Stimulated activated CD4-positive, alpha-beta T cell treated with anti-CD3 and anti-CD28 coated beads, TNF-alpha, amount 100 ng/mL, for 48 hours (primary cell): ENCODE measurements around the gene GET4.
"Not testable (repeated sequence)": the region's sequence is repeated elsewhere in the genome, so short reads cannot be mapped to it uniquely, and the experiment has no call there.

Experiments used
- DNase-seq, 3 donors: peaks; one replicate each; pipeline ENCODE4 v3.0.0-alpha.2; 2020; ENCODE audit warnings: low read depth in 3 of 3

GET4 gene

GRCh38 chr7:871900-872537 lies 4.3 kb upstream of the GET4 start:
- no peak for DNase-seq

- not testable (repeated sequence) for DNase-seq
These were observed 3.7 kb upstream of the GET4 start for GRCh38 chr7:872685-873084.

GRCh38 chr7:873367-874002 lies 2.9 kb upstream of the GET4 start:
- peak; percentile 60 to 70 (median 62) for DNase-seq

- no peak for DNase-seq
These were observed 2.2 kb upstream of the GET4 start for GRCh38 chr7:874031-874749.

- no peak for DNase-seq
These were observed 1.3 kb upstream of the GET4 start for GRCh38 chr7:875051-875450.

GRCh38 chr7:875476-876076 lies 778 bp upstream of the GET4 start:
- DNase-seq = no peak

- no peak for DNase-seq
These were observed 588 bp downstream of the GET4 start for GRCh38 chr7:876972-877311.

- no peak for DNase-seq
These were observed 1.2 kb downstream of the GET4 start for GRCh38 chr7:877312-878232.

GRCh38 chr7:879093-879492 lies 2.7 kb downstream of the GET4 start:
- DNase-seq = no peak

- no peak for DNase-seq
These were observed 3.4 kb downstream of the GET4 start for GRCh38 chr7:879706-880105.

- no peak for DNase-seq
These were observed 4.1 kb downstream of the GET4 start for GRCh38 chr7:880450-880849.

- no peak for DNase-seq
These were observed 5.3 kb downstream of the GET4 start for GRCh38 chr7:881441-882234.

- no peak for DNase-seq
These were observed 6.1 kb downstream of the GET4 start for GRCh38 chr7:882336-883035.

- no peak for DNase-seq
These were observed 7.0 kb downstream of the GET4 start for GRCh38 chr7:883055-884021.

- no peak for DNase-seq
These were observed 8.0 kb downstream of the GET4 start for GRCh38 chr7:884191-885003.

GRCh38 chr7:885261-885892 lies 9.0 kb downstream of the GET4 start:
- DNase-seq = no peak

GRCh38 chr7:885893-886625 lies 9.7 kb downstream of the GET4 start:
- DNase-seq = no peak
